HUES64 (cell line): ENCODE measurements around the gene NECAB3. TPM values are rescaled to one million over a fixed set of nuclear protein-coding genes. Genes with fewer than 3 reads are reported as not detected.

Experiments used
- H3K27ac ChIP-seq: 2 replicates; pipeline ENCODE4 v1.7.0; 2013; ENCODE audit warnings: low read depth, low read length, inconsistent platforms
- H3K27me3 ChIP-seq: 2 replicates; pipeline ENCODE4 v1.6.1; 2013; ENCODE audit warnings: mild to moderate bottlenecking, low read length; ENCODE audit not compliant: insufficient read depth
- H3K36me3 ChIP-seq: 2 replicates; pipeline ENCODE4 v1.6.1; 2013; ENCODE audit warnings: mild to moderate bottlenecking, low read length; ENCODE audit not compliant: insufficient read depth
- H3K4me1 ChIP-seq: 2 replicates; pipeline ENCODE4 v1.6.1; 2013; ENCODE audit warnings: mild to moderate bottlenecking, low read length, moderate library complexity; ENCODE audit not compliant: insufficient read depth
- H3K4me3 ChIP-seq: 2 replicates; pipeline ENCODE4 v1.5.1; 2013; ENCODE audit warnings: mild to moderate bottlenecking, low read length, moderate library complexity
- H3K9ac ChIP-seq: 2 replicates; pipeline ENCODE4 v1.6.1; 2013; ENCODE audit warnings: mild to moderate bottlenecking, low read depth, low read length
- H3K9me3 ChIP-seq: 2 replicates; pipeline ENCODE4 v1.6.1; 2013; ENCODE audit warnings: low read depth, low read length; ENCODE audit not compliant: insufficient read depth
- whole genome bisulfite sequencing: fragments of 150-250, 120-280 bp; methylation state at CpG from one replicate; pipeline ENCODE4 v1.1.7; 2013; ENCODE audit warnings: missing lambda C conversion rate; 5-methylcytosine and 5-hydroxymethylcytosine counted together
- polyA plus RNA-seq, 2 experiments: library from polyadenylated mRNA; stranded (reverse); fragments of 50-300 nt; gene quantifications; one replicate each; pipeline ENCODE4 v1.2.3, GENCODE V29; 2013

Gene NECAB3
- 12.3 TPM for polyA plus RNA-seq (2013, experiment 1 of 2)
- 13.4 TPM for polyA plus RNA-seq (2013, experiment 2 of 2)

- Histone ChIP-seq H3K4me1 (peaks cover 13% of the 10 kb centered on the region), H3K9ac (peak within 1 kb of the TSS; percentile 75), H3K27ac (peak within 1 kb of the TSS; percentile 73; the same call in 1 of the 2 replicates), H3K27me3 (no peaks in the 10 kb centered on the region), H3K9me3 (no peaks in the 10 kb centered on the region), H3K36me3 (peaks cover 45% of the 10 kb centered on the region), H3K4me3 (peak within 1 kb of the TSS; percentile 77)
- WGBS, result 1% methylated on average over 73 of the region's 73 CpGs
Measured at GRCh38 chr20:33674294-33675135, at the start of gene NECAB3. NECAB3 (minus strand) TSS chr20:33674428; CDS start chr20:33674352, 76 bp downstream.

GRCh38 chr20:33721391-33722140 is 47.3 kb upstream of the NECAB3 start:
- Histone ChIP-seq H3K9ac (no peak overlapping the region), H3K4me3 (no peak overlapping the region), H3K4me1 (no peaks in the 10 kb centered on the region), H3K27me3 (no peaks in the 10 kb centered on the region), H3K27ac (no peak overlapping the region), H3K9me3 (no peaks in the 10 kb centered on the region), H3K36me3 (no peaks in the 10 kb centered on the region)
- WGBS, result 95% methylated on average over 10 of the region's 11 CpGs

- Histone ChIP-seq H3K27ac (no peak within 1 kb of the TSS), H3K4me1 (no peaks in the 10 kb centered on the region), H3K9me3 (no peaks in the 10 kb centered on the region), H3K9ac (no peak within 1 kb of the TSS), H3K36me3 (no peaks in the 10 kb centered on the region), H3K4me3 (peak within 1 kb of the TSS; percentile 55), H3K27me3 (no peaks in the 10 kb centered on the region)
- 52% methylated on average over 46 of the region's 46 CpGs for WGBS
Measured at GRCh38 chr20:33719989-33720709, 45.9 kb upstream of the NECAB3 start, which contains the start of gene PXMP4. PXMP4 (minus strand) TSS chr20:33720310; CDS start chr20:33720207, 103 bp downstream.

- Histone ChIP-seq H3K4me1 (no peaks in the 10 kb centered on the region), H3K9ac (no peak overlapping the region), H3K36me3 (no peaks in the 10 kb centered on the region), H3K9me3 (no peaks in the 10 kb centered on the region), H3K27me3 (no peaks in the 10 kb centered on the region), H3K4me3 (peak overlapping the region; percentile 55), H3K27ac (no peak overlapping the region)
- WGBS, result 83% methylated on average over 13 of the region's 13 CpGs
Measured at GRCh38 chr20:33719277-33719988, 45.2 kb upstream of the NECAB3 start.

- H3K27ac ChIP-seq, result no peak overlapping the region
- WGBS, result 90% methylated on average over 1 of the region's 2 CpGs
Measured at GRCh38 chr20:33716498-33716897, 42.3 kb upstream of the NECAB3 start.

GRCh38 chr20:33713865-33714367 is 39.7 kb upstream of the NECAB3 start:
- Histone ChIP-seq H3K4me3 (no peak overlapping the region), H3K9ac (no peak overlapping the region), H3K36me3 (no peaks in the 10 kb centered on the region), H3K27me3 (no peaks in the 10 kb centered on the region), H3K4me1 (no peaks in the 10 kb centered on the region; the same call in 1 of the 2 replicates), H3K27ac (no peak overlapping the region), H3K9me3 (no peaks in the 10 kb centered on the region)
- 92% methylated on average over 10 of the region's 10 CpGs for WGBS

More at GRCh38 chr20:33716498-33716897, 42.3 kb upstream of the NECAB3 start:
- Histone ChIP-seq H3K9ac (no peak overlapping the region), H3K36me3 (no peaks in the 10 kb centered on the region), H3K4me3 (no peak overlapping the region), H3K9me3 (no peaks in the 10 kb centered on the region), H3K4me1 (no peaks in the 10 kb centered on the region), H3K27me3 (no peaks in the 10 kb centered on the region)

GRCh38 chr20:33711446-33711738 is 37.2 kb upstream of the NECAB3 start:
- H3K27ac ChIP-seq, result no peak overlapping the region

GRCh38 chr20:33710681-33711445 is 36.6 kb upstream of the NECAB3 start:
- H3K9ac ChIP-seq, result no peak overlapping the region
- WGBS, result 81% methylated on average over 14 of the region's 14 CpGs
- no peaks in the 10 kb centered on the region; the same call in 1 of the 2 replicates for H3K4me1 ChIP-seq
- H3K9me3 ChIP-seq, result no peaks in the 10 kb centered on the region
- H3K27ac ChIP-seq, result no peak overlapping the region
- no peaks in the 10 kb centered on the region for H3K36me3 ChIP-seq
- H3K27me3 ChIP-seq, result no peaks in the 10 kb centered on the region
- H3K4me3 ChIP-seq, result no peak overlapping the region

More at GRCh38 chr20:33711446-33711738, 37.2 kb upstream of the NECAB3 start:
- Histone ChIP-seq H3K9ac (no peak overlapping the region), H3K27me3 (no peaks in the 10 kb centered on the region), H3K36me3 (no peaks in the 10 kb centered on the region), H3K4me1 (no peaks in the 10 kb centered on the region; the same call in 1 of the 2 replicates), H3K4me3 (no peak overlapping the region), H3K9me3 (no peaks in the 10 kb centered on the region)
- WGBS, result 36% methylated on average over 1 of the region's 1 CpG

- Histone ChIP-seq H3K27ac (no peak overlapping the region), H3K9ac (no peak overlapping the region), H3K4me3 (no peak overlapping the region), H3K4me1 (no peaks in the 10 kb centered on the region; the same call in 1 of the 2 replicates), H3K36me3 (no peaks in the 10 kb centered on the region), H3K9me3 (no peaks in the 10 kb centered on the region), H3K27me3 (no peaks in the 10 kb centered on the region)
- WGBS, result 91% methylated on average over 14 of the region's 16 CpGs
Measured at GRCh38 chr20:33709905-33710541, 35.8 kb upstream of the NECAB3 start.
